Esophagus muscularis mucosa (tissue), 4 donors: ENCODE data around the gene GOLGA7B. TPM values are rescaled to one million over a fixed set of nuclear protein-coding genes. Genes with fewer than 3 reads are reported as not detected.

ENCODE experiments used
- DNase-seq: peaks from one replicate; pipeline ENCODE4 v3.0.0-alpha.2; 2017; ENCODE audit errors: extremely low spot score
- H3K27ac ChIP-seq, 4 donors: fragments of 200-600 bp; sonication (generic); replicated peaks in 1 of 4; 1 replicate in 3 of 4; 2 replicates in 1 of 4; pipeline ENCODE4 v1.5.1; 2016 to 2019; ENCODE audit warnings: mild to moderate bottlenecking in 1 of 4
- H3K27me3 ChIP-seq, 4 donors: fragments of 200-600 bp; sonication (generic); one replicate each; pipeline versions ENCODE4 v1.5.1 to v1.6.0; 2016 to 2019
- H3K36me3 ChIP-seq, 4 donors: fragments of 200-600 bp; sonication (generic); one replicate each; pipeline ENCODE4 v1.5.1; 2016 to 2019
- H3K4me1 ChIP-seq, 4 donors: fragments of 200-600 bp; sonication (generic); one replicate each; pipeline ENCODE4 v1.5.1; 2016 to 2019
- H3K4me3 ChIP-seq, 4 donors: fragments of 200-600 bp; sonication (generic); 1 replicate in 2 of 4; 2 replicates in 2 of 4; pipeline ENCODE4 v1.5.1; 2016 to 2019; ENCODE audit warnings: mild to moderate bottlenecking in 4 of 4, moderate library complexity in 1 of 4
- H3K9me3 ChIP-seq, 4 donors: fragments of 200-600 bp; sonication (generic); 1 replicate in 3 of 4; 2 replicates in 1 of 4; pipeline ENCODE4 v1.5.1; 2016 to 2019
- CTCF ChIP-seq, 3 experiments: fragments of 200-600 bp in 2 of 3; fragments of 450-650 bp in 1 of 3; sonication (generic) in 2 of 3; IDR thresholded peaks; one replicate each; pipeline ENCODE4 v1.5.1; 2017 to 2019; ENCODE audit warnings: antibody characterized with exemption in 3 of 3, mild to moderate bottlenecking in 2 of 3, moderate library complexity in 1 of 3
- EP300 ChIP-seq: sonication (generic); formaldehyde crosslinking; IDR thresholded peaks from one replicate; pipeline ENCODE4 v1.6.1; 2017; ENCODE audit warnings: antibody characterized with exemption
- POLR2A ChIP-seq: fragments of 450-650 bp; IDR thresholded peaks from one replicate; pipeline ENCODE4 v1.6.1; 2017; ENCODE audit warnings: antibody characterized with exemption, moderate library complexity, mild to moderate bottlenecking, low read depth
- POLR2AphosphoS5 ChIP-seq, 2 donors: sonication (generic); formaldehyde crosslinking; IDR thresholded peaks; one replicate each; pipeline ENCODE4 v1.6.1; 2017; ENCODE audit warnings: antibody characterized with exemption in 2 of 2
- WGBS: methylation state at CpG from one replicate; pipeline ENCODE4 v1.1.5; 2018; 5-methylcytosine and 5-hydroxymethylcytosine counted together
- intact Hi-C: fragments of 100-400 bp; cut with DNase I; formaldehyde crosslinking; loops from one replicate; pipeline ENCODE4 v1.15.1; 2023
- total RNA-seq, 4 donors: library from RNA; depleted of rRNA; stranded (reverse); fragments of >200 nt; gene quantifications; one replicate each; pipeline versions ENCODE4 v1.1.0 to v1.2.1, GENCODE V29; 2016

GOLGA7B gene
- total RNA-seq, 4 donors from 2014 or later = under 0.01 to 0.33 (median 0.18) TPM

- TF ChIP-seq EP300 = no peak
- TF ChIP-seq POLR2AphosphoS5 (IDR thresholded peaks at IDR 0.05) = no peak
- no peak for TF ChIP-seq POLR2A
- TF ChIP-seq CTCF (IDR thresholded peaks at IDR 0.05) = no peak
- Histone ChIP-seq H3K4me3 (no peak overlapping the region), H3K36me3 (no peaks in the 10 kb centered on the region), H3K27ac (no peak overlapping the region), H3K9me3 (no peaks in the 10 kb centered on the region), H3K4me1 (no peaks in the 10 kb centered on the region), H3K27me3 (peaks cover 0 to 34% (median 0%) of the 10 kb centered on the region in 4 donors)
- intact Hi-C loops = no loop called here
- DNase-seq = no peak
- 74% methylated on average over 4 of the region's 4 CpGs for WGBS
Observed at GRCh38 chr10:97816609-97817008, 33.0 kb upstream of the GOLGA7B start.

GRCh38 chr10:97818572-97818971 lies 31.1 kb upstream of the GOLGA7B start:
- Histone ChIP-seq H3K27me3 (peaks cover 0 to 45% (median 0%) of the 10 kb centered on the region in 4 donors), H3K4me3 (no peak overlapping the region), H3K36me3 (no peaks in the 10 kb centered on the region), H3K9me3 (no peaks in the 10 kb centered on the region), H3K27ac (no peak overlapping the region), H3K4me1 (no peaks in the 10 kb centered on the region)
- DNase-seq = no peak
- intact Hi-C loops = no loop called here
- TF ChIP-seq CTCF (IDR thresholded peaks at IDR 0.05) (no peak), EP300 (no peak), POLR2A (no peak), POLR2AphosphoS5 (IDR thresholded peaks at IDR 0.05) (no peak)

- TF ChIP-seq CTCF (IDR thresholded peaks at IDR 0.05) = no peak
- TF ChIP-seq POLR2A = no peak
- TF ChIP-seq EP300 = no peak
- TF ChIP-seq POLR2AphosphoS5 (IDR thresholded peaks at IDR 0.05) = no peak
- Histone ChIP-seq H3K27me3 (peaks cover 0 to 53% (median 0%) of the 10 kb centered on the region in 4 donors), H3K4me3 (no peak overlapping the region), H3K36me3 (no peaks in the 10 kb centered on the region), H3K27ac (no peak overlapping the region), H3K9me3 (no peaks in the 10 kb centered on the region), H3K4me1 (no peaks in the 10 kb centered on the region)
- WGBS = 85% methylated on average over 8 of the region's 8 CpGs
- DNase-seq = no peak
- intact Hi-C loops = no loop called here
Observed at GRCh38 chr10:97820096-97820704, 29.4 kb upstream of the GOLGA7B start.

GRCh38 chr10:97821308-97822038 lies 28.2 kb upstream of the GOLGA7B start:
- Histone ChIP-seq H3K27me3 (peaks cover 0 to 53% (median 0%) of the 10 kb centered on the region in 4 donors), H3K36me3 (no peaks in the 10 kb centered on the region), H3K4me1 (no peaks in the 10 kb centered on the region), H3K27ac (no peak overlapping the region), H3K9me3 (no peaks in the 10 kb centered on the region), H3K4me3 (no peak overlapping the region)
- intact Hi-C loops = no loop called here
- DNase-seq = no peak
- WGBS = 64% methylated on average over 9 of the region's 9 CpGs
- TF ChIP-seq POLR2A = no peak
- no peak for TF ChIP-seq CTCF (IDR thresholded peaks at IDR 0.05)
- no peak for TF ChIP-seq POLR2AphosphoS5 (IDR thresholded peaks at IDR 0.05)
- TF ChIP-seq EP300 = no peak
